GM21526 (cell line): ENCODE measurements around the gene NAP1L2.
"Not testable (repeated sequence)": the region's sequence is repeated elsewhere in the genome, so short reads cannot be mapped to it uniquely, and the experiment has no call there.

Experiments used
- ATAC-seq: cut with Tn5 transposase; IDR thresholded peaks from one replicate; pipeline ENCODE4 v1.9.1; 2021; ENCODE audit warnings: moderate library complexity; ENCODE audit not compliant: unreplicated experiment, low FRiP score

NAP1L2 gene

GRCh38 chrX:73214426-73215094 lies at the start of gene NAP1L2:
Gene NAP1L2 (minus strand): TSS chrX:73214851. CDS start chrX:73214492, 359 bp downstream.
- peak; percentile 95 for ATAC-seq

- ATAC-seq, result no peak
Measured at GRCh38 chrX:73262991-73263390, 48.3 kb upstream of the NAP1L2 start.

GRCh38 chrX:73239242-73239641 lies 24.6 kb upstream of the NAP1L2 start:
- no peak for ATAC-seq

- ATAC-seq, result no peak
Measured at GRCh38 chrX:73217621-73218020, 3.0 kb upstream of the NAP1L2 start.

- ATAC-seq, result peak; percentile 23
Measured at GRCh38 chrX:73215246-73215645, 595 bp upstream of the NAP1L2 start.

- no peak for ATAC-seq
Measured at GRCh38 chrX:73213734-73214425, 771 bp downstream of the NAP1L2 start.

GRCh38 chrX:73206366-73206765 lies 8.3 kb downstream of the NAP1L2 start:
- ATAC-seq, result no peak

- ATAC-seq, result no peak
Measured at GRCh38 chrX:73182502-73183114, 32.0 kb downstream of the NAP1L2 start.

GRCh38 chrX:73168945-73169344 lies 45.7 kb downstream of the NAP1L2 start:
- not testable (repeated sequence) for ATAC-seq
